ENCODE data around the gene LAMA2.

DNA sequence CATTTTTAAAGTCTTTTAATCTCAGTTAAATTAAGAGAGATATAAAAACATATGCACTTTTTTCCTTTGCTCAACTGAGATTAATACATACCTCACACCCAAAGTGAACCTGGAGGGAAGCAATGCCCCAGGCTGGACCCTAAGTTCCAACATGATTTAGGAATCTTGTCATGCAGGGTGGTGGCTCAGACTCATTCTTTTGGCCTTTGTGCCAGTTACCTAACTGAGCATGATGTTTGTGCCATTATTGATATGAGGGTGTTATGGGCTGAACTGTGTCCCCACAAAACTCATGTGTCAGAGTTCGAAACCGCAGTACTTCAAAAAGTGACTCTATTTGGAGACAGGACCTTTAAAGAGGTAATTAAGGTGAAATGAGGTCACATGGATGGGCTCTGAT, 639.0 kb downstream of the LAMA2 start:
- TF ChIP-seq, protein P1, sequence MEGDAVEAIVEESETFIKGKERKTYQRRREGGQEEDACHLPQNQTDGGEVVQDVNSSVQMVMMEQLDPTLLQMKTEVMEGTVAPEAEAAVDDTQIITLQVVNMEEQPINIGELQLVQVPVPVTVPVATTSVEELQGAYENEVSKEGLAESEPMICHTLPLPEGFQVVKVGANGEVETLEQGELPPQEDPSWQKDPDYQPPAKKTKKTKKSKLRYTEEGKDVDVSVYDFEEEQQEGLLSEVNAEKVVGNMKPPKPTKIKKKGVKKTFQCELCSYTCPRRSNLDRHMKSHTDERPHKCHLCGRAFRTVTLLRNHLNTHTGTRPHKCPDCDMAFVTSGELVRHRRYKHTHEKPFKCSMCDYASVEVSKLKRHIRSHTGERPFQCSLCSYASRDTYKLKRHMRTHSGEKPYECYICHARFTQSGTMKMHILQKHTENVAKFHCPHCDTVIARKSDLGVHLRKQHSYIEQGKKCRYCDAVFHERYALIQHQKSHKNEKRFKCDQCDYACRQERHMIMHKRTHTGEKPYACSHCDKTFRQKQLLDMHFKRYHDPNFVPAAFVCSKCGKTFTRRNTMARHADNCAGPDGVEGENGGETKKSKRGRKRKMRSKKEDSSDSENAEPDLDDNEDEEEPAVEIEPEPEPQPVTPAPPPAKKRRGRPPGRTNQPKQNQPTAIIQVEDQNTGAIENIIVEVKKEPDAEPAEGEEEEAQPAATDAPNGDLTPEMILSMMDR (IDR thresholded peaks at IDR 0.05): no peak
- no peak for TF ChIP-seq EP300 (IDR thresholded peaks at IDR 0.05)
- TF ChIP-seq POLR2A (IDR thresholded peaks at IDR 0.05): no peak
- TF ChIP-seq POLR2AphosphoS5 (IDR thresholded peaks at IDR 0.05): no peak

Data from sigmoid colon (tissue), 4 donors.